Measurements from ENCODE around the gene TEX2.
"Not testable (repeated sequence)": the region's sequence is repeated elsewhere in the genome, so short reads cannot be mapped to it uniquely, and the experiment has no call there.

The TEX2 gene

GRCh38 chr17:64208656-64209055, 54.4 kb downstream of the TEX2 start:
- DNase-seq: not testable (repeated sequence)

- DNase-seq: no peak
These were observed 57.3 kb downstream of the TEX2 start for GRCh38 chr17:64205804-64206203.

GRCh38 chr17:64203630-64204029, 59.4 kb downstream of the TEX2 start:
- DNase-seq: no peak

- DNase-seq: no peak
These were observed 60.2 kb downstream of the TEX2 start for GRCh38 chr17:64202683-64203344.

- DNase-seq: no peak
These were observed 62.7 kb downstream of the TEX2 start for GRCh38 chr17:64200080-64201032.

DNA sequence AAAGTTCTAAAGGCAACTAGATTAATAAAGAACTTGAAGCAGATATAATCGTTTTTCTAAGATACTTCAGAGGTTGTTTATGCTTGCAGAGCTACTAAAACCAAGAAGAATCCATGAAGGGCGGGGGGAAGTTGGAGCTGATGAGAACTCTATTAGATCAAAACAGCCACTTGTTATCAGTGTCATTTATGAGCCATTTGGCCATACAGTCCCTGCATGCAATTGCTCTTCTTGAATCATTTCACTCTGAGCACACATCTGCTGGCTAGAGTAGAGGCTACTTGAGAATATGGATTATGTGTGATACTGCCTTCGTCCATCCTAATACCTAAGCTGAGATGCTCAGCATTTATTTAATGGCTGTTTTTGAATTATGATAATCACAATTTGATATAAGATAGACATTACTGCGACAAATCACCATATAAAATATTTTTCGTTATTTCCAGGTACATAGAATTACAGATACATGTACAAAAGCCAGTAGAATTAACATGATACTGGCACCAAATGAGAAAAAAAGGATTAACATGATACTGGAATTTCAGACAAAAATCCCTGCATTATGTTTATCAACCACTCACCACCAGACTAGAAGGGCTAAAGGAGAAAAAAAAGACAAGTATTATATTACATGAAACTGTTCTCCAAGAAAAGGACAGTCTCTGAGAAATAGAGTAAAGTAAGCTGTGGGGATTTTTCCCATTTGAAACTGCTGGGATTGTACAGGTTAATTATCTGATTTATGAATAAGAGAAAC, 64.5 kb downstream of the TEX2 start:
- DNase-seq: no peak

- no peak for DNase-seq
These were observed 66.5 kb downstream of the TEX2 start for GRCh38 chr17:64196601-64197000.

DNA sequence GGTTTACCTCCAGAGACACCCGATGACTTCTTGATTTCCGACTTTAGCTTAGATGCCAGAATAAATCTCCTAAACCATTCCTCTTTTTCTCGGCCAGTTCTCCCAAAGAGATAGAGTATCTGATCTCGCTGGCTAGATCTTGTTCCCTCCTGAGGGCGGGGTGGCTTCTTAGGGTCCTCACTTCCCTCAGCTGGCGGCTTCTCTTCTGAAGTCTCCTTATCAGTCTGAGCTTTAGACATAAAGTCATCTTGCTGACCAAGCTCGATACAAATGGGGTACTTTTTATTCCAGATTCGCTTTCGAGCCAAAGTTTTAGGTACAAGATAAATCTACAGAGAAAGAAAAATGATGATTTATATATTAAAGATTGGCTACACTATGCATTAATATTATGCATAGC, 69.5 kb downstream of the TEX2 start:
- DNase-seq: no peak

GRCh38 chr17:64192589-64192988, 70.5 kb downstream of the TEX2 start:
- no peak for DNase-seq

DNA sequence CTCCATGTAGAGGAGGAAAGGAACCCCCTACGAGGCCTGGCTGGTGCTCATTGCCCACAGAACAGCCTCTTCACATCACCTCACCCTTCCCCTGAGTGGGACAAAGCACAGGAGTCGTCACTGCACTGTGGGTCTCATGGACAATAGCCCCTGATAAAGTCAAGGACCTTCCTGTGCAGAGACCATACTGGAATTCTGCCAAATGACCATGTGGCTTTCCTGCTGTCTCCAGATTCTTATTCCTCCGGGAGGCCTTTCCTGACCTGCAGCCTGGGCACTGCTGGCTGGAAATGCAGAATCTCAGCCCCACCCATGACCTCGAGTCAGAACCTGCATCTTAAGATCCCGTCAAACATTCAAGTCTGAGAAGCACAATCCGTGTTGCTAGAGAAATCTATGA, 72.6 kb downstream of the TEX2 start:
- no peak for DNase-seq

DNA sequence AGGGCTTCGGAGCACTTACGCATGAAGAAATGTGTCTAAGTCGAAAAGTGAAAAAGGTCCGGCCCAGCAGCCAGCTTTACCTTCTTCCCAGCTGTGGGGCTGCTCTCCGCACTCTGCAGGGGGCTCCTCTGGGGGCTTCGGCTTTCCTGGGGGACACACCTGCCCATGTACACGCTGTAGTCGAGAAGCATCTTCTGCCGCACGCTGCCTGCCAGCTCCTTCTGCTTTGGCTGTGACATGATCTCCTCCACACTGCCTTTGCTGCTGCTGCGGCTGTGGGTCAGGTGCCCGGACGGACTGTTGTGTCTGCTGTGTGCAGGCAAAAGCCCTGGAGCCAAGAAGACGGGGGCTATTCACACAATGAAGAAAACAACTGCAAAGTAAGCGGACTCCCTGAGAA, 75.0 kb downstream of the TEX2 start:
- DNase-seq: no peak

DNA sequence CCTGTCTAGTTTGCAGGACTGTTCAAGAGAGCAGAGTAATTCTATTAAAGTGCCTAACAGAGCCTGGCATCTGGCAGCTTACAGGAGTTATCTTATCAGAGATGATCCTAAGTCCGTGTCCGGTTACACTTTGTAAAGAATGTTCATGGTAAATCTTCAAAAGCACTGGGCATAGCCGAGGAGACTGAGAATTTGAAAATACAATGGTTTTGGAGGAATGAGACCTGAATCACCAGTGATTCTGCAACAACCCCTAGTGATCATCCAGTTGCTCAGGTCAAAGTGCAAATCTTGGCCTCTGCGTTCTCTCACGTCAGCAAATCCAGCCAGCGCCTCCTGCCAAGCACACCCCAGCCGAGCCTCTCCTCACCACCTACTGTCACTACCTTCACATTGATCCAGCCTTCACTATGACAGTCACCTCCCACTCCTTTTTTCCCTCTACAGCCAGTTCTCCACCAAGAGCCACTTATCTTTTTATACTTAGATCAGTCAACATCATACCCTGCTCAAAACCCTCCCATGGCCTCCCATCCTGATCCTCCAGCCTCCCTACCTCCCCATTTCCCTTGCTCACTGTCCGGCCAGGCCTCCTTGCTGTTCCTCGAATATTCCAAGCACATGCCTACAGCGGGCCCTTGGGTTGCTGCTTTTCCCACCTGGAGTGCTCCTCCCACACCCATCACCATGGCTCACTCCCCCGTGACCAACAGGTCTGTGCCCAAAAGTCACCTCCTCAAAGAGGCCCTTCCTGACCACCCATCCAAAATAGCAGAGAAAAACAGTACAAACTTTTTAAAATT, 75.8 kb downstream of the TEX2 start:
- no peak for DNase-seq

DNA sequence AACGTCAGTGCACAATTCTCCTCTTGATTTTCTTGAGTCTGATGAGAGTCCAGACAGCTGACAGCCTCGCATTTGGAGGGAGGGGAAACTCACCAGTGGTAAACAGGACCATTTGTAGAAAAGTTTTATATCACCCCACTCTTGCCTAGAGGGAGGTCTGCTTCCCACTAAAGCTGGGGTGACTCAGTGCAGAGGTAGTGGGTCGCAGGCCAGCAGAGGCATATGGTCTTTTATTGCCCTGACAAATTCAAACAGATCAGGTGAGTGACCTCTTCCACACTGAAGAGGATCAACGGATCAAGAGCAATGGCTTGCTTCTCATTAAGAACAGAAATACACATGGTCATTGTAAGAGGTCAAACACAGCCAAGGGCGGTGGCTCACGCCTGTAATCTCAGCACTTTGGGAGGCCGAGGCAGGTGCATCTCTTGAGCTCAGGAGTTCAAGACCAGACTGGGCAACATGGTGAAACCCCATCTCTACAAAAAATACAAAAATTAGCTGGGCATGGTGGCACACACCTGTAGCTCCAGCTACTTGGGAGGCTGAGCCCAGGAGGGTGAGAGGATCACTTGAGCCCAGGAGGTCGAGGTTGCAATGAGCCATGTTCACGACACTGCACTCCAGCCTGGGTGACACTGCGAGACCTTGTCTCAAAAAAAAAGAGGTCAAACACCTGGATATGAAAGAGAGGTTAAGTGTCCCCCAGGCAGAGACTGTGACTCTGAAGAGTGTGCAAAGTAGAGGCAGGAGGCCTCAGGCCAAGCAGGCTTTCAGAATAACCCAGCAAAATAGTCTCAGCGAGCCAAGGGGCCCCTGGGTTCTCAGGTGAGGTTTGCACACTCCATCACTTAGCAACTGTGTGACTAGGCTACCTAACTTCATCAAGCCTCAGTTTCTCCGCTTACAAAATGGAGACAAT, 76.6 kb downstream of the TEX2 start:
- no peak for DNase-seq

- not testable (repeated sequence) for DNase-seq
These were observed 77.5 kb downstream of the TEX2 start for GRCh38 chr17:64185557-64185956.

DNA sequence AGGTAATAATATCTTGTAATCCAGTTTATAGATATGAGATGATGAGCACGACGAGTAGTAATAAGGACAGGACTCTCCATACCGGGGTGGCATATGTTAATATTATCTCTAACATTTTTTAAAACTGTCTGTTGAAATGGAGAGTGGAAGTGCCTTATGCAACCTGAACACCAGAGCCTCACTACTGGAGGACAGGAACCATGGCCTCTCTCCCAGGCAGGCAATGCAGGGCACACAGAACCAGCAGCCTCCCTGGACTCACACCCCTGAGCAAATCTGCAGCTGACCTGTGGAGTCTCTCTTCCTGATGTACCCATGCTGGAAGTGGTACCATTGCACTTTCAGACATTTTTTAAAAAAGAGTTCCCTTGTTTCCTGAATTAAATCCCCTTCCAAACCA, 78.0 kb downstream of the TEX2 start:
- DNase-seq: no peak

DNA sequence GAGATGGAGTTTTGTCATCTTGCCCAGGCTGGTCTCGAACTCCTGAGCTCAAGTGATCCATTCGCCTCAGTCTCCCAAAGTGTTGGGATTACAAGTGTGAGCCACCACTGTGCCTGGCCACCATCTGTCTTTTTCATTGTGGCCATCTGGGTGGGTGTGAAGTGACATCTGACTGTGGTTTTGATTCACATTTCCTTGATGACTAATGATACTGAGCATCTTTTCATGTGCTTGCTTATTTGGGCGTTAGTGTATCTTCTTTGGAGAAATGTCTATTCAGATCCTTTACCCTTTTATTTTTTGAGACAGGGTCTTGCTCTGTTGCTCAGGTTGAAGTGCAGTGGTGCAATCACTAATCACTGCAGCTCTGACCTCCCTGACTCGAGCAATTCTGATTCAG, 79.2 kb downstream of the TEX2 start:
- DNase-seq: no peak

- DNase-seq: no peak
These were observed 80.6 kb downstream of the TEX2 start for GRCh38 chr17:64182325-64183012.

GRCh38 chr17:64180089-64181073, 82.7 kb downstream of the TEX2 start:
- DNase-seq: no peak

DNA sequence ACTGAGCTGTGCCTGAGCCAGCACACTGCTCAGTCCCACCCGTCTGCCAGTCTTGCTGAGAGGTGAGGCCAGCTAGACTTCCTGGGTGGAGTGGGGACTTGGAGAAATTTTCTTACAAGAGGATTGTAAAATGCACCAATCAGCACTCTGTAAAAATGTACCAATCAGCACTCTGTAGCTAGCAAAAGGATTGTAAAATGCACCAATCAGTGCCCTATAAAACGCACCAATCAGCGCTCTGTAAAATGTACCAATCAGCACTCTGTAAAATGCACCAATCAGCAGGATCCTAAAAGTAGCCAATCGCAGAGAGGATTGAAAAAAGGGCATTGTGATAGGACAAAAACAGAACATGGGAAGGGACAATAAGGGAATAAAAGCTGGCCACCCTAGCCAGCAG, 84.0 kb downstream of the TEX2 start:
- DNase-seq: not testable (repeated sequence)
